ENCODE data around the gene OR11A1.
"Not testable (repeated sequence)": the region's sequence is repeated elsewhere in the genome, so short reads cannot be mapped to it uniquely, and the experiment has no call there.

OR11A1 gene

GRCh38 chr6:29479560-29479959 is 22.7 kb upstream of the OR11A1 start:
- in situ Hi-C loops (cut with MboI; ENCODE audit: low sequenced_read_pairs): no loop called here

GRCh38 chr6:29478740-29479139 is 21.9 kb upstream of the OR11A1 start:
- in situ Hi-C loops (cut with MboI; ENCODE audit: low sequenced_read_pairs): no loop called here

GRCh38 chr6:29477923-29478450 is 21.1 kb upstream of the OR11A1 start:
- in situ Hi-C loops (cut with MboI; ENCODE audit: low sequenced_read_pairs): no loop called here

- in situ Hi-C loops (cut with MboI; ENCODE audit: low sequenced_read_pairs): no loop called here
Observed at GRCh38 chr6:29474996-29475395, 18.1 kb upstream of the OR11A1 start.

GRCh38 chr6:29466241-29466640 is 9.4 kb upstream of the OR11A1 start:
- in situ Hi-C loops (cut with MboI; ENCODE audit: low sequenced_read_pairs): no loop called here

GRCh38 chr6:29465801-29466200 is 8.9 kb upstream of the OR11A1 start:
- in situ Hi-C loops (cut with MboI; ENCODE audit: low sequenced_read_pairs): no loop called here

GRCh38 chr6:29465279-29465678 is 8.4 kb upstream of the OR11A1 start:
- in situ Hi-C loops (cut with MboI; ENCODE audit: low sequenced_read_pairs): no loop called here

- in situ Hi-C loops (cut with MboI; ENCODE audit: low sequenced_read_pairs): no loop called here
Observed at GRCh38 chr6:29462022-29462421, 5.2 kb upstream of the OR11A1 start.

- in situ Hi-C loops (cut with MboI; ENCODE audit: low sequenced_read_pairs): no loop called here
Observed at GRCh38 chr6:29461021-29461814, 4.3 kb upstream of the OR11A1 start.

- in situ Hi-C loops (cut with MboI; ENCODE audit: low sequenced_read_pairs): no loop called here
Observed at GRCh38 chr6:29451471-29452193, 5.2 kb downstream of the OR11A1 start.

GRCh38 chr6:29447670-29448069 is 9.2 kb downstream of the OR11A1 start:
- in situ Hi-C loops (cut with MboI; ENCODE audit: low sequenced_read_pairs): no loop called here

GRCh38 chr6:29444031-29444430 is 12.8 kb downstream of the OR11A1 start:
- in situ Hi-C loops (cut with MboI; ENCODE audit: low sequenced_read_pairs): not testable (repeated sequence)

GRCh38 chr6:29442719-29443118 is 14.2 kb downstream of the OR11A1 start:
- in situ Hi-C loops (cut with MboI; ENCODE audit: low sequenced_read_pairs): no loop called here

- in situ Hi-C loops (cut with MboI; ENCODE audit: low sequenced_read_pairs): no loop called here
Observed at GRCh38 chr6:29439006-29439405, 17.9 kb downstream of the OR11A1 start, which contains the start of gene OR10C1. OR10C1 (plus strand) TSS chr6:29439306; CDS start chr6:29440016, 710 bp downstream.

GRCh38 chr6:29436730-29437129 is 20.1 kb downstream of the OR11A1 start:
- in situ Hi-C loops (cut with MboI; ENCODE audit: low sequenced_read_pairs): not testable (repeated sequence)

GRCh38 chr6:29426654-29427053 is 30.2 kb downstream of the OR11A1 start:
- in situ Hi-C loops (cut with MboI; ENCODE audit: low sequenced_read_pairs): no loop called here

- in situ Hi-C loops (cut with MboI; ENCODE audit: low sequenced_read_pairs): no loop called here
Observed at GRCh38 chr6:29425075-29425474, 31.8 kb downstream of the OR11A1 start.

GRCh38 chr6:29424575-29424974 is 32.3 kb downstream of the OR11A1 start:
- in situ Hi-C loops (cut with MboI; ENCODE audit: low sequenced_read_pairs): no loop called here

- in situ Hi-C loops (cut with MboI; ENCODE audit: low sequenced_read_pairs): no loop called here
Observed at GRCh38 chr6:29424168-29424567, 32.7 kb downstream of the OR11A1 start.

- in situ Hi-C loops (cut with MboI; ENCODE audit: low sequenced_read_pairs): no loop called here
Observed at GRCh38 chr6:29419516-29419915, 37.4 kb downstream of the OR11A1 start.

- in situ Hi-C loops (cut with MboI; ENCODE audit: low sequenced_read_pairs): no loop called here
Observed at GRCh38 chr6:29414588-29414987, 42.3 kb downstream of the OR11A1 start, which contains the start of gene OR12D1. OR12D1 (plus strand) TSS chr6:29414928.

GRCh38 chr6:29403801-29404200 is 53.1 kb downstream of the OR11A1 start:
- in situ Hi-C loops (cut with MboI; ENCODE audit: low sequenced_read_pairs): no loop called here

Measured in HL-60/S4 treated with phorbol 12-myristate 13-acetate at 8.2 ng/mL for 4 days and 3 days (cell line).